H1 (cell line): ENCODE data around the gene GAN.
"Not testable (repeated sequence)": the region's sequence is repeated elsewhere in the genome, so short reads cannot be mapped to it uniquely, and the experiment has no call there.

ENCODE experiments used
- BACH1 ChIP-seq: IDR thresholded peaks from 2 replicates; pipeline ENCODE4 v1.6.1; 2012; ENCODE audit warnings: low read length, improper control_type of control experiment
- MAX ChIP-seq: IDR thresholded peaks from 2 replicates; pipeline ENCODE4 v1.6.1; 2012; ENCODE audit warnings: inconsistent platforms
- POLR2A ChIP-seq, 2 experiments: IDR thresholded peaks; 1 replicate in 1 of 2; 2 replicates in 1 of 2; pipeline ENCODE4 v1.6.1; 2011; ENCODE audit warnings: low read depth in 2 of 2, low read length in 2 of 2, mild to moderate bottlenecking in 2 of 2; ENCODE audit errors: control extremely low read depth in 1 of 2
- POLR2AphosphoS5 ChIP-seq: IDR thresholded peaks from 2 replicates; pipeline ENCODE4 v1.6.1; 2011; ENCODE audit warnings: low read depth, low read length
- RAD21 ChIP-seq, 2 experiments: IDR thresholded peaks in 1 of 2; conservative IDR thresholded peaks in 1 of 2; 2 replicates each; pipeline ENCODE4 v1.6.1; 2011; ENCODE audit warnings: low read depth in 2 of 2, low read length in 2 of 2, improper control_type of control experiment in 1 of 2, inconsistent platforms in 1 of 2, mild to moderate bottlenecking in 1 of 2, moderate library complexity in 1 of 2
- TF ChIP-seq, protein P1 (sequence below), 3 experiments: IDR thresholded peaks; 1 replicate in 2 of 3; 2 replicates in 1 of 3; pipeline versions ENCODE4 v1.5.1 to v1.6.1; 2011; ENCODE audit warnings: low read length in 3 of 3, mild to moderate bottlenecking in 3 of 3, inconsistent platforms in 2 of 3, low read depth in 1 of 3, moderate library complexity in 1 of 3; ENCODE audit not compliant: insufficient read depth in 1 of 3; ENCODE audit errors: control extremely low read depth in 1 of 3

DNA sequence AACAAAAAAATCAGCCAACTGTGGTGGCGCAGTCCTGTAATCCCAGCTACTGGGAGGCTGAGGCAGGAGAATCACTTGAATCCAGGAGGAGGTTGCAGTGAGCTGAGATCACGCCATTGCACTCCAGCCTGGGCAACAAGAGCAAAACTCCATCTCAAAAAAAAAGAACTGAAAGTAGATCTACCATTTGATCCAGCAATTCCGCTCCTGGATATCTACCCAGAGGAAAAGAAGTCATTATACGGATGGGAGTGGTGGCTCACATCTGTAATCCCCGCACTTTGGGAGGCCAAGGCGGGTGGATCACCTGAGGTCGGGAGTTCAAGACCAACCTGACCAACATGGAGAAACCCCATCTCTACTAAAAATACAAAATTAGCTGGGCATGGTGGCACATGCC lies 107.4 kb downstream of the GAN start:
- not testable (repeated sequence) for TF ChIP-seq POLR2AphosphoS5; BACH1; MAX; POLR2A (IDR thresholded peaks at IDR 0.05; ENCODE audit: control extremely low read depth in 1 of 2, low read depth in 2 of 2, low read length in 2 of 2); RAD21 (IDR thresholded peaks at IDR 0.05 in 1 of 2, conservative IDR thresholded peaks at IDR 0.05 in 1 of 2; ENCODE audit: low read depth in 2 of 2, low read length in 2 of 2)
- TF ChIP-seq, protein P1, sequence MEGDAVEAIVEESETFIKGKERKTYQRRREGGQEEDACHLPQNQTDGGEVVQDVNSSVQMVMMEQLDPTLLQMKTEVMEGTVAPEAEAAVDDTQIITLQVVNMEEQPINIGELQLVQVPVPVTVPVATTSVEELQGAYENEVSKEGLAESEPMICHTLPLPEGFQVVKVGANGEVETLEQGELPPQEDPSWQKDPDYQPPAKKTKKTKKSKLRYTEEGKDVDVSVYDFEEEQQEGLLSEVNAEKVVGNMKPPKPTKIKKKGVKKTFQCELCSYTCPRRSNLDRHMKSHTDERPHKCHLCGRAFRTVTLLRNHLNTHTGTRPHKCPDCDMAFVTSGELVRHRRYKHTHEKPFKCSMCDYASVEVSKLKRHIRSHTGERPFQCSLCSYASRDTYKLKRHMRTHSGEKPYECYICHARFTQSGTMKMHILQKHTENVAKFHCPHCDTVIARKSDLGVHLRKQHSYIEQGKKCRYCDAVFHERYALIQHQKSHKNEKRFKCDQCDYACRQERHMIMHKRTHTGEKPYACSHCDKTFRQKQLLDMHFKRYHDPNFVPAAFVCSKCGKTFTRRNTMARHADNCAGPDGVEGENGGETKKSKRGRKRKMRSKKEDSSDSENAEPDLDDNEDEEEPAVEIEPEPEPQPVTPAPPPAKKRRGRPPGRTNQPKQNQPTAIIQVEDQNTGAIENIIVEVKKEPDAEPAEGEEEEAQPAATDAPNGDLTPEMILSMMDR (IDR thresholded peaks at IDR 0.05; ENCODE audit: control extremely low read depth in 1 of 3, insufficient read depth in 1 of 3, low read depth in 1 of 3, low read length in 3 of 3), result not testable (repeated sequence)
